Prostate gland (tissue), 2 donors: ENCODE data around the gene PANX2.

Source experiments
- CTCF ChIP-seq, 4 experiments: fragments of 200-600 bp in 2 of 4; fragments of 450-650 bp in 2 of 4; sonication (generic) in 2 of 4; IDR thresholded peaks; 1 replicate in 3 of 4; 2 replicates in 1 of 4; pipeline ENCODE4 v1.5.1; 2016 to 2019; ENCODE audit warnings: antibody characterized with exemption in 4 of 4, mild to moderate bottlenecking in 2 of 4, moderate library complexity in 2 of 4
- POLR2A ChIP-seq: fragments of 450-650 bp; IDR thresholded peaks from one replicate; pipeline ENCODE4 v1.6.1; 2016; ENCODE audit warnings: antibody characterized with exemption, mild to moderate bottlenecking

GRCh38 chr22:50125029-50125428, 45.5 kb upstream of the PANX2 start:
- TF ChIP-seq POLR2A (no peak), CTCF (IDR thresholded peaks at IDR 0.05) (no peak)
